HCT116 (cell line): ENCODE measurements around the gene SNCAIP. TPM values are rescaled to one million over a fixed set of nuclear protein-coding genes. Genes with fewer than 3 reads are reported as not detected.

Experiments used
- ATAC-seq: fragments of 200-7000 bp; cut with Tn5 transposase; 2 replicates; pipeline ENCODE4 v1.9.1; 2020; ENCODE audit warnings: mild to moderate bottlenecking, moderate library complexity
- BruUV-seq: library from RNA; stranded (reverse); fragments of 400-500 nt; replicated peaks from 2 replicates; lab custom pipeline; 2021; lab: Mats Ljungman, UMichigan
- CTCF ChIA-PET: fragments of 300-600 bp; sonication (Branson Sonifier 250); formaldehyde crosslinking; loops from one replicate; lab custom pipeline; 2021; ENCODE audit warnings: antibody characterized with exemption; lab: Charles Lee
- POLR2A ChIA-PET: fragments of 300-600, 350-600 bp; sonication (Branson Sonifier 250); formaldehyde crosslinking; loops from one replicate; lab custom pipeline; 2021; ENCODE audit warnings: antibody characterized with exemption; lab: Charles Lee
- RAD21 ChIA-PET, 2 experiments: fragments of 300-600 bp; sonication (Branson Sonifier 250); formaldehyde crosslinking; loops; one replicate each; lab custom pipeline; 2023; ENCODE audit warnings: low total read pairs in 2 of 2; ENCODE audit not compliant: uncharacterized antibody in 2 of 2, unreplicated experiment in 2 of 2, low non-redundant PET in 1 of 2; lab: Charles Lee
- DNase-seq: peaks from one replicate; pipeline ENCODE4 v3.0.0-alpha.2; 2010; ENCODE audit warnings: low read depth, low spot score
- H2AFZ ChIP-seq: fragments of 200-600 bp; shearing (Covaris generic), sonication (generic); 2 replicates; pipeline ENCODE4 v1.6.1; 2017; ENCODE audit warnings: low read depth, mixed run types, mixed read lengths, antibody characterized with exemption, low read length; ENCODE audit not compliant: poor library complexity, severe bottlenecking
- H3K27ac ChIP-seq: 2 replicates; pipeline ENCODE4 v1.5.1; 2012; ENCODE audit warnings: low read depth, low read length
- H3K27me3 ChIP-seq: fragments of 200-600 bp; sonication (generic); 2 replicates; pipeline ENCODE4 v1.6.1; 2016; ENCODE audit warnings: mixed run types, low read length, mixed read lengths; ENCODE audit not compliant: insufficient read depth
- H3K36me3 ChIP-seq, 2 experiments: fragments of 200-500 bp in 1 of 2; fragments of 200-600 bp in 1 of 2; sonication (Bioruptor generic) in 1 of 2; sonication (generic) in 1 of 2; 2 replicates each; pipeline versions ENCODE4 v1.5.1 to v1.6.1; 2014 to 2016; ENCODE audit warnings: low read length in 2 of 2, inconsistent platforms in 1 of 2, mixed read lengths in 1 of 2, mixed run types in 1 of 2; ENCODE audit not compliant: insufficient read depth in 2 of 2, control insufficient read depth in 1 of 2
- H3K4me1 ChIP-seq, 2 experiments: fragments of 200-600 bp in 1 of 2; sonication (generic) in 1 of 2; 2 replicates each; pipeline versions ENCODE4 v1.5.1 to v1.6.1; 2012 to 2017; ENCODE audit warnings: low read length in 2 of 2, inconsistent platforms in 1 of 2, mild to moderate bottlenecking in 1 of 2, mixed read lengths in 1 of 2, mixed run types in 1 of 2, moderate library complexity in 1 of 2; ENCODE audit not compliant: insufficient read depth in 2 of 2, control insufficient read depth in 1 of 2
- H3K4me2 ChIP-seq: fragments of 200-600 bp; sonication (generic); 2 replicates; pipeline ENCODE4 v1.6.1; 2017; ENCODE audit warnings: mixed run types, low read length, mixed read lengths
- H3K4me3 ChIP-seq, 2 experiments: fragments of 200-600 bp in 1 of 2; sonication (generic) in 1 of 2; replicated peaks in 1 of 2; 2 replicates each; pipeline ENCODE4 v1.5.1; 2011 to 2016; ENCODE audit warnings: low read length in 2 of 2, control low read depth in 1 of 2, low read depth in 1 of 2, mild to moderate bottlenecking in 1 of 2, mixed read lengths in 1 of 2, mixed run types in 1 of 2
- H3K79me2 ChIP-seq: fragments of 200-600 bp; sonication (generic); 2 replicates; pipeline ENCODE4 v1.6.1; 2017; ENCODE audit warnings: mild to moderate bottlenecking, mixed run types, low read length, moderate library complexity, mixed read lengths; ENCODE audit not compliant: insufficient read depth
- H3K9ac ChIP-seq: fragments of 200-600 bp; sonication (generic); 2 replicates; pipeline ENCODE4 v1.6.1; 2016; ENCODE audit warnings: low read length, mixed read lengths
- H3K9me2 ChIP-seq: fragments of 200-600 bp; sonication (generic), shearing (Covaris generic); 2 replicates; pipeline ENCODE4 v1.6.1; 2017; ENCODE audit warnings: mixed run types, mild to moderate bottlenecking, moderate library complexity; ENCODE audit not compliant: insufficient read depth
- H3K9me3 ChIP-seq, 2 experiments: fragments of 200-500 bp in 1 of 2; fragments of 200-600 bp in 1 of 2; sonication (Bioruptor generic) in 1 of 2; sonication (generic) in 1 of 2; 2 replicates each; pipeline ENCODE4 v1.6.1; 2014 to 2017; ENCODE audit warnings: low read length in 2 of 2, mixed read lengths in 2 of 2, inconsistent platforms in 1 of 2, low read depth in 1 of 2, mild to moderate bottlenecking in 1 of 2, mixed run types in 1 of 2, moderate library complexity in 1 of 2; ENCODE audit not compliant: control insufficient read depth in 1 of 2, insufficient read depth in 1 of 2
- H4K20me1 ChIP-seq: fragments of 200-600 bp; sonication (generic), shearing (Covaris generic); 2 replicates; pipeline ENCODE4 v1.6.1; 2017; ENCODE audit warnings: mixed run types, mild to moderate bottlenecking, moderate library complexity; ENCODE audit not compliant: insufficient read depth
- CTCF ChIP-seq, 3 experiments: fragments of 200-600 bp in 1 of 3; sonication (generic) in 1 of 3; IDR thresholded peaks in 2 of 3; conservative IDR thresholded peaks in 1 of 3; 2 replicates each; pipeline ENCODE4 v1.5.1; 2012 to 2017; ENCODE audit warnings: low read depth in 2 of 3, low read length in 2 of 3, antibody characterized with exemption in 1 of 3, borderline replicate concordance in 1 of 3, control low read depth in 1 of 3, mild to moderate bottlenecking in 1 of 3, mixed read lengths in 1 of 3, mixed run types in 1 of 3, moderate library complexity in 1 of 3; ENCODE audit not compliant: insufficient read depth in 1 of 3
- EGR1 ChIP-seq: IDR thresholded peaks from 2 replicates; pipeline ENCODE4 v1.6.1; 2012; ENCODE audit warnings: low read depth
- POLR2A ChIP-seq: IDR thresholded peaks from 2 replicates; pipeline ENCODE4 v1.7.0; 2011; ENCODE audit warnings: borderline replicate concordance; ENCODE audit not compliant: insufficient read depth, insufficient read length; ENCODE audit errors: extremely low read depth
- RAD21 ChIP-seq: IDR thresholded peaks from 2 replicates; pipeline ENCODE4 v1.6.1; 2012; ENCODE audit warnings: low read depth, mild to moderate bottlenecking
- REST ChIP-seq: IDR thresholded peaks from 2 replicates; pipeline ENCODE4 v1.6.1; 2012; ENCODE audit warnings: low read depth
- SIN3A ChIP-seq: IDR thresholded peaks from 2 replicates; pipeline ENCODE4 v1.6.1; 2012; ENCODE audit warnings: low read depth
- SRF ChIP-seq: IDR thresholded peaks from 2 replicates; pipeline ENCODE4 v1.6.1; 2012; ENCODE audit warnings: low read depth
- TCF7L2 ChIP-seq: IDR thresholded peaks from 2 replicates; pipeline ENCODE4 v1.7.0; 2011; ENCODE audit warnings: borderline replicate concordance, inconsistent platforms; ENCODE audit not compliant: insufficient read depth, insufficient read length; ENCODE audit errors: extremely low read depth
- ZBTB33 ChIP-seq: IDR thresholded peaks from 2 replicates; pipeline ENCODE4 v1.6.1; 2011; ENCODE audit warnings: mild to moderate bottlenecking, low read length, moderate library complexity; ENCODE audit not compliant: insufficient replicate concordance; ENCODE audit errors: extremely low read depth
- ZFX ChIP-seq: fragments of 450-650 bp; IDR thresholded peaks from 2 replicates; pipeline ENCODE4 v1.6.1; 2017
- intact Hi-C: fragments of 100-400 bp; cut with micrococcal nuclease; formaldehyde crosslinking; loops from 2 replicates; pipeline ENCODE4 v1.10.0; 2022
- total RNA-seq: library from RNA; stranded (reverse); gene quantifications from one replicate; pipeline ENCODE4 v1.2.1, GENCODE V29; 2021; ENCODE audit not compliant: unreplicated experiment

SNCAIP gene
- total RNA-seq, 1 experiment from 2014 or later = not detected

DNA sequence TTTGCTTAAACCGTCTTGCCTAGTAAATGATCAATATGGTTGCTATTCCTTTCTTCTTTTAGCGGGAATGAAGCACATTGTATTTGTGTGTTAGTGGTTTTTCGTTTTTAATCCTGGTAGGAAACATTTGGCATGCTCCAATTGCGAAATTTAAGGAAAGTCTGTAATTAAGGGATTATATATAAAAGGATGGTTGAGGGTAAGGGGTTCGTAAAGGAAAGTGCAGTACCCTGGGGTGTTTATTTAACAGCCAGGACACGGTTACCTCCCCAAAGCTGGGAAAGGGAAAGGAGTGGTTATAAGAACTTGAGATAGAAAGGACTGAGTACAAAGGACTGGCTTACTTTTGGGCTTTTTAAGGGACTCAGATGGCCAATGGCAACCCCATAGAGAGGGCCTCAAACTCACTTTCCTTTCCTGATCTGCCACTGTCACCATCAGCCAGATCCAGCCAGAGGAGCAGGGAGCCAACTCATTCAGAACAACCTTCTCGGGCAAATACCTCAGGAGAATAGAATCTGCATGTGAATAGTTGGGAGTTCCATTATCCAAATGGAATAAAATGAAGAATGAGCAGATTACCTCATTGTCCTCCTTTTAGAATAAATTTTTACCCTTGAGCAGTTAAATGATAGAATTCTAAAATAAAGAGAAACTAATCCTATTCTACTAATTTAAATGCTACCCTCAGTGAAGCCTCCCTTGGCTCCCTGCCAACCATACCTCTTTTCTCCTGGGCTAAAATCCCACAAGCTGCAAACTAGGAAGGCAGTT, 117.7 kb downstream of the SNCAIP start:
- RAD21 ChIA-PET = no interaction called here
- no peaks in the 10 kb centered on the region for H3K36me3 ChIP-seq
- no peaks in the 10 kb centered on the region for H3K79me2 ChIP-seq
- no peak overlapping the region for H3K4me3 ChIP-seq
- DNase-seq = no peak
- no peaks in the 10 kb centered on the region for H3K27me3 ChIP-seq
- H3K4me1 ChIP-seq = no peaks in the 10 kb centered on the region
- TF ChIP-seq REST (no peak), ZBTB33 (no peak), TCF7L2 (no peak), SRF (no peak), EGR1 (no peak), SIN3A (no peak), CTCF (IDR thresholded peaks at IDR 0.05 in 2 of 3, conservative IDR thresholded peaks at IDR 0.05 in 1 of 3; ENCODE audit: borderline replicate concordance in 1 of 3, insufficient read depth in 1 of 3, low read depth in 2 of 3, low read length in 2 of 3) (no peak), ZFX (no peak), POLR2A (no peak), RAD21 (no peak)
- ATAC-seq = no peak
- H3K9me2 ChIP-seq = no peaks in the 10 kb centered on the region
- POLR2A ChIA-PET = no interaction called here
- H3K9ac ChIP-seq = no peak overlapping the region
- no peak overlapping the region for H3K4me2 ChIP-seq
- CTCF ChIA-PET = no interaction called here
- H3K27ac ChIP-seq = no peak overlapping the region
- no TSS peak for BruUV-seq
- no peaks in the 10 kb centered on the region for H4K20me1 ChIP-seq
- no peaks in the 10 kb centered on the region for H3K9me3 ChIP-seq
- H2AFZ ChIP-seq = no peak overlapping the region
- intact Hi-C loops = no loop called here
